ENCODE measurements around the gene C1orf198. TPM values are rescaled to one million over a fixed set of nuclear protein-coding genes. Genes with fewer than 3 reads are reported as not detected.

Gene C1orf198
- total and polyA plus RNA-seq, 12 donors = 15.2 to 59.4 (median 24.6) TPM

- H3K4me1 ChIP-seq (replicated peaks in 1 of 2) = peaks cover 0 to 10% of the 10 kb centered on the region in 2 donors
- no peak for DNase-seq
- H3K4me3 ChIP-seq = no peak overlapping the region
- intact Hi-C loops (cut with DNase I) = no loop called here
- no peak overlapping the region for H3K27ac ChIP-seq
- H3K36me3 ChIP-seq (replicated peaks in 1 of 2) = peaks cover 0 to 5% of the 10 kb centered on the region in 2 donors
- TF ChIP-seq POLR2A (IDR thresholded peaks at IDR 0.05) = no peak
- H3K9me3 ChIP-seq (replicated peaks in 1 of 3) = no peaks in the 10 kb centered on the region
- 94 to 96% (median 95%) methylated on average over 22 of the region's 22 CpGs for WGBS, 4 donors
- no peaks in the 10 kb centered on the region for H3K27me3 ChIP-seq
These were observed 34.1 kb upstream of the C1orf198 start for GRCh38 chr1:230902349-230902923.

GRCh38 chr1:230901671-230902070, 33.4 kb upstream of the C1orf198 start:
- H3K9me3 ChIP-seq (replicated peaks in 1 of 3) = no peaks in the 10 kb centered on the region
- WGBS, 4 donors = 89 to 96% (median 94%) methylated on average over 6 of the region's 6 CpGs
- intact Hi-C loops (cut with DNase I) = no loop called here
- no peak overlapping the region for H3K4me3 ChIP-seq
- no peak for DNase-seq
- H3K27ac ChIP-seq = no peak overlapping the region
- no peaks in the 10 kb centered on the region for H3K27me3 ChIP-seq
- H3K36me3 ChIP-seq (replicated peaks in 1 of 2) = peaks cover 0 to 5% of the 10 kb centered on the region in 2 donors
- peaks cover 0 to 10% of the 10 kb centered on the region in 2 donors for H3K4me1 ChIP-seq (replicated peaks in 1 of 2)
- TF ChIP-seq, protein P1, sequence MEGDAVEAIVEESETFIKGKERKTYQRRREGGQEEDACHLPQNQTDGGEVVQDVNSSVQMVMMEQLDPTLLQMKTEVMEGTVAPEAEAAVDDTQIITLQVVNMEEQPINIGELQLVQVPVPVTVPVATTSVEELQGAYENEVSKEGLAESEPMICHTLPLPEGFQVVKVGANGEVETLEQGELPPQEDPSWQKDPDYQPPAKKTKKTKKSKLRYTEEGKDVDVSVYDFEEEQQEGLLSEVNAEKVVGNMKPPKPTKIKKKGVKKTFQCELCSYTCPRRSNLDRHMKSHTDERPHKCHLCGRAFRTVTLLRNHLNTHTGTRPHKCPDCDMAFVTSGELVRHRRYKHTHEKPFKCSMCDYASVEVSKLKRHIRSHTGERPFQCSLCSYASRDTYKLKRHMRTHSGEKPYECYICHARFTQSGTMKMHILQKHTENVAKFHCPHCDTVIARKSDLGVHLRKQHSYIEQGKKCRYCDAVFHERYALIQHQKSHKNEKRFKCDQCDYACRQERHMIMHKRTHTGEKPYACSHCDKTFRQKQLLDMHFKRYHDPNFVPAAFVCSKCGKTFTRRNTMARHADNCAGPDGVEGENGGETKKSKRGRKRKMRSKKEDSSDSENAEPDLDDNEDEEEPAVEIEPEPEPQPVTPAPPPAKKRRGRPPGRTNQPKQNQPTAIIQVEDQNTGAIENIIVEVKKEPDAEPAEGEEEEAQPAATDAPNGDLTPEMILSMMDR (IDR thresholded peaks at IDR 0.05) = no peak
- no peak for TF ChIP-seq POLR2A (IDR thresholded peaks at IDR 0.05)

DNA sequence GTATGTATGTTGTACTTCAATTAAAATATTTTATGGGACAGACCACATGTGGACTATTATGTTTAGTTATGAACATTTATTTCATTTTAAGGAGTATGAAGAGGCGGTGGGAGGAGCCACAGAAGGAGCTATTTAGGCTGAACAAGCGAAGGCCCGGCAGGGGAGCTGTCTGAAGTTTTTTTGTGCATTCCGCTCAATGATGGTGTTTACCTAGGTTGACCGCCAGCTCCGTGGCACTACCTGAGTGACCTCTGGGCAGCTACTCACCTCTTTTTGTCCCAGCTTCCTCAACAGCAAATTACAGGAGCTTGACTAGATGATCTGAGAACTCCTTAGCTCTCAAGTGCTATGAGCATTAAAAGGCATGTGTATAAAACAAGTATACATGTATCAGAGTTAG, 32.7 kb upstream of the C1orf198 start:
- Histone ChIP-seq H3K36me3 (replicated peaks in 1 of 2) (peaks cover 0 to 5% of the 10 kb centered on the region in 2 donors), H3K4me1 (replicated peaks in 1 of 2) (peaks cover 0 to 10% of the 10 kb centered on the region in 2 donors), H3K4me3 (no peak overlapping the region), H3K9me3 (replicated peaks in 1 of 3) (no peaks in the 10 kb centered on the region), H3K27ac (peak overlapping the region in 1 of 5 donors; percentile 18), H3K27me3 (no peaks in the 10 kb centered on the region)
- intact Hi-C loops (cut with DNase I) = no loop called here
- DNase-seq = no peak
- WGBS, 4 donors = 89 to 95% (median 91%) methylated on average over 6 of the region's 6 CpGs
- TF ChIP-seq POLR2A (IDR thresholded peaks at IDR 0.05) = no peak
- TF ChIP-seq, protein P1 (IDR thresholded peaks at IDR 0.05) = no peak

DNA sequence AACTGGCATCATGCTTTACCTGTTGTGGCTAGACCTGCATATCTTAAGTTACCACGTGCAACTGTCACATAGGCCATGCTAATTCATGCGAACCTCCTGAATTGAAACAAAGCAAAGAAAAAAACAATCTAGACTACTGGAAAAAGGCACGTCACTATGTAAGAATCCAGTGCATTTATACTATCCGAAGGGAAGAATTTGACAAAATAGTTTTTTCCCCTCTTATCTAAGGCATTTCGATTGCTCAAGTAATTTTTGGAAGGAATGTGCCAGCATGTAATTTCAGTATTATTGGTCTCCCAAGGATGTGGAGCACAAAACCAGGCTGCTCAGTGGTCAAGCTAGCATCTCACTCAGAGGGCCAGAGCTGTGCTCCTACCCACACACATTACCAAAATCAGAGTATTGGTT, 31.5 kb upstream of the C1orf198 start:
- H3K4me1 ChIP-seq (replicated peaks in 1 of 2) = peaks cover 0 to 10% of the 10 kb centered on the region in 2 donors
- no peak overlapping the region for H3K4me3 ChIP-seq
- WGBS, 4 donors = 59 to 76% (median 71%) methylated on average over 5 of the region's 5 CpGs
- H3K36me3 ChIP-seq (replicated peaks in 1 of 2) = peaks cover 0 to 3% of the 10 kb centered on the region in 2 donors
- peak in 3 of 7 donors; percentile 20 to 61 (median 43) for DNase-seq
- intact Hi-C loops (cut with DNase I) = no loop called here
- H3K27me3 ChIP-seq = no peaks in the 10 kb centered on the region
- TF ChIP-seq POLR2A (IDR thresholded peaks at IDR 0.05) = no peak
- TF ChIP-seq, protein P1 (IDR thresholded peaks at IDR 0.05) = no peak
- H3K27ac ChIP-seq = peak overlapping the region in 2 of 5 donors; percentile 18 to 23
- no peaks in the 10 kb centered on the region for H3K9me3 ChIP-seq (replicated peaks in 1 of 3)

- Histone ChIP-seq H3K27ac (peak overlapping the region in 1 of 5 donors; percentile 16), H3K4me1 (replicated peaks in 1 of 2) (peaks cover 0 to 10% of the 10 kb centered on the region in 2 donors), H3K27me3 (peaks cover 3% of the 10 kb centered on the region), H3K9me3 (replicated peaks in 1 of 3) (no peaks in the 10 kb centered on the region), H3K36me3 (replicated peaks in 1 of 2) (no peaks in the 10 kb centered on the region), H3K4me3 (no peak overlapping the region)
- intact Hi-C loops (cut with DNase I) = no loop called here
- 82 to 92% (median 87%) methylated on average over 8 of the region's 8 CpGs for WGBS, 4 donors
- peak in 1 of 7 donors; percentile 27 for DNase-seq
- TF ChIP-seq, protein P1 (IDR thresholded peaks at IDR 0.05) = no peak
- TF ChIP-seq POLR2A (IDR thresholded peaks at IDR 0.05) = no peak
These were observed 30.4 kb upstream of the C1orf198 start for GRCh38 chr1:230898748-230899147.
